Measurements from ENCODE around the gene NF2.

DNA sequence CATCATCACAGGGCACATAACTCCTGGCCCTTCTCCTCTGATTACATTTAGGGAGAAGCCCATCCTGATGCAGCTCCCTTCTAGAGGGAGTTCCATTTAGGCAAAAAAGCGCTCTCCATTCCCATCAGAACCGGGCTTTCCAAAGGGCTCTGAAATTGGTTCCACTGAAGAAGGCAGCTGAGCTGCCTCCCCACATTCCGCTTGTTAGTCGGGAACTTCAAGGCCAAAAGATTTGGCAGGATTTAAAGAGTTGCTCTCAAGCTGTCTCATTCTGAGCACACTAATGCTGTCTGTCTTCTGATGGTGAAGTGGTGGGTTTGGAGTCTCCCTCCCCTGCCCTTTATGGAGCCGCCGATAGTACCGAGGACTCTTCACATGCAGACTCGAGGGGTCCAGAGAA is 89.7 kb downstream of the NF2 start:
- TF ChIP-seq EZH2 (IDR thresholded peaks at IDR 0.05; ENCODE audit: insufficient read depth, poor library complexity, severe bottlenecking): no peak
- no peak for TF ChIP-seq EZH2phosphoT487 (IDR thresholded peaks at IDR 0.05; ENCODE audit: insufficient read depth, low read depth)
